NCI-H187 treated with DMSO at 0.1 percent for 48 hours (cell line): ENCODE results near the gene IRF3.
A peak's percentile ranks its signal among the peaks of the same experiment; 100 is the strongest.
"Not testable (repeated sequence)": the region's sequence is repeated elsewhere in the genome, so short reads cannot be mapped to it uniquely, and the experiment has no call there.

ENCODE experiments used
- DNase-seq: peaks from one replicate; lab custom pipeline; 2025; lab: John Stamatoyannopoulos, UW

The IRF3 gene

DNA sequence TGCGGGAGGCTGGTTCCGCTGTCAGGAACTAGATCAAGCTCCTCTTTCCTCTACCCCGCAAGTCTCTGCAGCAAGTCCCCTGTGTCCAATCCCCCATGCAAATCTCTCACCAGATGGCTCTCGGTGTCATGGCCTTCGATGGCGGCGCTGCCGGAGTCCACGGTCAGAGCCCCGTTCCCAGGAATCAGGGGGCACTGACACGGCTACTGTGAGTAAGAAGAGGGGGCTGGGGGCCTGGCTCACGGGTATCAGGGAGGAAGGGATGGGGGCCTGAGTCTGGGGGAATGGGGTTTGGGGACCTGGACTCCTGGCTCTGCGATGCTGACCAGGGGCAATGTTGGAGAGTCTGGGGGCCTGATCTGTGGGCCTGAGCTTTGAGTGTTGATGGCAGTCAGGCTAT, 19.7 kb downstream of the IRF3 start:
- no peak for DNase-seq

DNA sequence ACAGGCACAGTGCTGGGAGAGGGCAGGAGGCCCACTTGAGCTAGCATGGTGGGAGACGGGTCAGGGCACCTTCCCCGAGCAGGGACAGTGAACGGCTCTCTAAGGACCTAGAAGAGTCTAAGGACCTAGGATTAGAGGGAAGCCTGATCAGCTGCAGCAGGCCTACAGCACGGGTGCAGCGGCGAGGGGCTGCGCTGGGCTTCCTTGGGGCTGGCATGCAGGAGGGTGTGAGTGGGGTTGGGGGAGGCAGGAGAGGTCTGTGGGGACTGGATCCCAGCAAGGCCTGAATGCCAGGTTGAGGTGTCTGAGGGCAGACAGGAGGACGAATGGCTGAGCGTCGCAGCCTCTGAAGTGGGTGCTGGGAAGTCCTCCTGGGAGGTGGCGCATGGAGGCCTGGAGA, 20.1 kb downstream of the IRF3 start:
- DNase-seq: no peak

DNA sequence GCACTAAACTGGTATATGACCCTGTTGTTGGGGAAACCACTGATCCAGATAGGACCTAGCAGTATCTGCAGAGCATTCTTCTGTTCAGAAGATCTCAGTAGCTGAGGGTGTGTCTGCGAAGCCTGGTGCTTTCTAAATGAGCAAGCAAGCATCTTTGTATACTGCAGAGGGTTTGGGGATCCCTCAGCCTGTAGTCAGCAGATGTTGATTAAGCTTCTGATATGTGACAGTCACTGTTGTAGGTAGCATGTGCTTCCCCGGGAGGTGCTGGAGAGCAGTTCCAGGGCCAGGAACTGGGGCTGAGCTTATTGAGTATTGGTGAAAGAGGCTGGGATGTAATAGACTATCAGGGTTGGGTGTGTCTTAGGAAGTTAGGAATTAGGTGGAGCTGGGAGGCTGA, 22.2 kb downstream of the IRF3 start:
- DNase-seq: no peak

DNA sequence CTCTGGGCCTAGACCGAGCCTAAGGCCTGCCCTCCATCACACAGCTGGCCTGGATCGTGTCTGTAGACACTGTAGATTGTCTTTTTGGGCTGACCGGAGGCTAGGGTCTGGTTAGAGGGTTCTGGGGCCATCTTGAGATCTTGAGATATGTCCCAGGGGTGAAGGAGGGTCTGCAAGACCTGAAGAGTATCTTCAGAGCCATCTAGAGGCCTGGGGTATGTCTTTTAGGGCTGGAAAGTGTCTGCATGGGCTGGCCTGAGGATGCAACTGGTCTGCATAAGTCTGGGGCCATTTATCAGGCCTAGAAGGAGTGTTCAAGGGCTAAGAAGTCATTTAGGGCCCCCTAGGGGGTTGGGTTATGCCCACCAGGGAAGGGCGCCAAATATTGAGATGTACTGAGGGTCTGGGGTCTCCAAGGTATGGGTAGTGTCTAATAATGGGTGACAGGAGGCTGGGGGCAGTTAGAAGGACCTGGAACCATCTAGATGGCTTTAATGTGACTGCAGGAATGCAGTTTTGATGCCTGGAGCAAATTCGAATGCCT, 23.1 kb downstream of the IRF3 start:
- DNase-seq: no peak

DNA sequence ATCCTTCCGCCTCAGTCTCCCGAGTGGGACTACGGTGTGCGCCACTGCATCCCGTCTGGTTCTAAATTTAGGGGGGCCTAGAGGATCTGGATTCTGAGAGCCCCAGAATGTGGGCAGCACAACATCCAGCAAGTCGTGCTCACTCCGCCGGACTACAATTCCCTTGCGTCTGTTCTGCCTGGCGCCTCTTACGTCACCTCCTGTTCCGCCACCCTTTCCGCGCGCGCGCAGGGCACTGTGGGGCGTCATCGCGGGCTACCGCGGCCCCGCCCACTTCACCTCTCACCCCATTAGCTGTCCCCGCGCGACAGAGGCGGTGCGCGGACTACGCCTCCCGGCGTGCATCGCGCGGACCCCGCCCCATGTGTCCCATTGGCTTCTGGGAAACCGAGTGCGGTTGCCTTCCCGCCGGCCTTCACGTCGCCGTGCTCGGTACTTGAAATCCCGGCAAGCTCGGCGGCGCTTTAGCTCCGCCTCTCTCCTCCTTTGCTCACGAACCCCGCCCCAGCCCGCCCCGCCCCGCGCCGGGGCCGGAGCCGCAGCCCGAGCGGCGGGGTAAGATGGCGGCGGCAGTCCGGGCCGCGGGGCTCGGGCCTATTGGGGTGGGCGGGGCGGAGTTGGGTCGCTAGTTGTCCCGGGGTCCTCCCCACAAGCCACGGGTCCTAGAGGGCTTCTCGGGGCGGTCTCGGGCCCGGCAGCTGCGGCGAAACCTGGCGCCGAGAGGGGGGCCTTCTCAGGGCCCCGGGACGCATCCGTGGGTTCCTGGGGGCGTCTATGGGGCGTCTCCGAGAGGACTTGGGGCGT, 23.8 kb downstream of the IRF3 start, which contains the start of gene SCAF1:
TSS of gene SCAF1 (plus strand) at position 522 of the 804 bp plus-strand sequence. CDS start 2,818 bp downstream, outside the sequence.
- DNase-seq: peak; percentile 94

DNA sequence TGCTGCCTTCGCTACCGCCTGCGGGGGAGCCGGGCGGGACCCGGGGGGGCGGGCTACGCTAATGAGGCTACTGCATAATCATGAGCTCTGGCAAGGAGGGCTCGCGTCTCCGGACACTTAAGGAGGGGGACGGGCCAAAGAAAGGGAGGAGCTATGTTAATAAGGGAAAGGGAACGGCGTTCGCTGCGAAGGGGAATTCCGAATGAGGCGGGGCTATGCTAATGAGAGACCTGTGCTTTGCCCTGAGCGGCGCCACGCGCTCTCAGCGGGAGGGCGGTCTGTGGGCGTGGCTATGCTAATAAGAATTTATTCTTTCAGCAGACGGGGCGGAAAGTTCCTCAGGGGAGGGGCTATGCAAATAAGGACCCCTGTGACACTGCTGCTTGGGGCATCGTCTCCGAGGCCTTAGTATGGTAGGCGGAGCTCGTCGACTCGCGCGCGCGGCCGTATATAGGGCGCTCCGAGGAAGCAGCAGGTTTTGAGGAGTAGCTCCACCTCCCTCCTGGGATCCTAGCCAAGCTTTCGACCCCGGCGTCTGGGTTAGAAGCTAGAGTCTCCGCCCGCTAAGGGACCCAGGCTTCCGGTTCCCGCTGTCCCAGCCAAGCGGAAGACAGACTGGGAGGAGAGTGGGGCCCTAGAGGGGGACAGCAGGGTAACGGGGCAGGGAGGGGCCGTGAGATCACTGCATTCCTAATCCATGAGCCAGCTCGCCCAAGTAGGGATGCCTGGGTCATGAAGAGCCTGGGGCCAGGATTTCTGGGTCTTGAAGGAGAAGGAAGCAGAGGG, 25.4 kb downstream of the IRF3 start, which contains the start of gene RRAS:
TSS of gene RRAS (minus strand) at position 31 of the 786 bp plus-strand sequence. CDS start 45 bp downstream, outside the sequence.
- peak; percentile 98 for DNase-seq

DNA sequence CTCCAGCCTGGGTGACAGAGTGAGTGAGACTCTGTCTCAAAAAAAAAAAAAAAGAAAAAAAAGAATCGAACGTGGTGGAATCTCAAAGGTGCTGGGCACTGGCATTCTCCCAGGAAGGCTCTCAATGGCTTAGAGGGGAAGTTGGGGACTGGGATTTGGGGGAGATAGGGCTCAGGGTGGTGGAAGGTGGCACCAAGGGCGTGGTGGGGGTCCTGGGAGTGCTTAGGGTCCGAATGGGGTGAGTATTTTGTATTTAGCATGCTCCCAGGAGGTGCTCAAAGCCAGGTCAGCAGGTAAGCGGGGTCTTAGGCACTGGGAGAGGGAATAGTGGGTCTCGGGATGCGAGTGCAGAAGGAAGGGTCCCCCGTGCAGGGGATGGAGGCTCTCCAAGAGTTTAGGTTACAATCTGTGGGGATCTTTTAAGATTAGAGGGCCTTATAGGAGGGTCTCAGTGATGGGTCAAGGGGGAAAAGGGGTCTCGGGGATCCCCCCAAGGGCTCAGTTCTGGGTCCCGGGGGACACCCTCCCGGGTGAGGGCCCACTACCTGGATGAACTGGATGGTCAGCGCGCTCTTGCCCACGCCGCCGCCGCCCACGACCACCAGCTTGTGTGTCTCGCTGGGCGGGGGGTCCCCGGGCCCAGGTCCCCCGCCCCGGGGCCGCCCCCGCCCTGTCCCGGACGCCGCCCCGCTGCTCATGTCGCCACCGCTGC, 26.1 kb downstream of the IRF3 start:
- DNase-seq: no peak

DNA sequence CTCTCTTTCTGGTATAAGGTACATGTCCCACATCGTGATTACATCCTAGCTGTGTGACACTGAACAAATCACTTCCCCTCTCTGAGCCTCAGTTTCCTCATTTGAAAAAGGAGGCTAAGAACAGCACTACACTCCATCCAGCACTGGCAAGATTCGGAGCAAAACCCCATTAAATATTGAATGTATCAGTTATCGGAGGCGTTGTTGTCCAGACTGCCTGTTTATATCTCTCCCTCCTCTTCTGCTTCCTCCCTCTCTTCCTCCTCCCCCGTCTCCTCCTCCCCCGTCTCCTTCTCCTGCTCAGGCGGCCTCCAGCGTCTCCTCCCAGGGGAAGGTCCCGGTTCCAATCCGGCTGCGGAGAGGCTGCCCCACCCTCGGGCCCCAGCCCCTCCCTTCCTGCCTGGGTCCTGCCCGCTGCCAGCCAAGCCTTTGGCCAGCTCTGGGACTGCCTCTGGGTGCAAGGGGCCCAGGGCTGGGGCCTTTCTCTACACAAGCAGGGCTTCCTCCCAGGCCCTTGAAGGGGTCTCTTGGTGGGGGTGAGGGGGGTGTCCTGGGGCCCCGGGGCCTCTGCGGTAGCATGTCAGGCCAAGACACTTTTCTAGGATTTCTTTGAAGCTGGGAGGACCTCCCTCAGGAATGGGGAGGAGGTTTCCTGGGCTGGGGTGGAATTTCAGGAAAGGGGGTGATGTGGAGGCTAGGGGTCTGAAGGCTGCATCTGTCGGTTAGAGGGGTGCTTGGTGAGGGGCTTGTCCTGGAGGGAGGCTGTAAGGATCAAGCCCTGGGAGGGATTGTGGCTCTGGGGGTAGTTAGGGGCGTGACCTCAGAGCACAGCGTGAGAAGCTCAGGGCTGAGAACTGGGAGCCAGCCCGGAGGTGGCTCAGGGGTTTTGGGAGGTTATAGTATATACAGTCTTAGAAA, 27.6 kb downstream of the IRF3 start:
- DNase-seq: no peak

DNA sequence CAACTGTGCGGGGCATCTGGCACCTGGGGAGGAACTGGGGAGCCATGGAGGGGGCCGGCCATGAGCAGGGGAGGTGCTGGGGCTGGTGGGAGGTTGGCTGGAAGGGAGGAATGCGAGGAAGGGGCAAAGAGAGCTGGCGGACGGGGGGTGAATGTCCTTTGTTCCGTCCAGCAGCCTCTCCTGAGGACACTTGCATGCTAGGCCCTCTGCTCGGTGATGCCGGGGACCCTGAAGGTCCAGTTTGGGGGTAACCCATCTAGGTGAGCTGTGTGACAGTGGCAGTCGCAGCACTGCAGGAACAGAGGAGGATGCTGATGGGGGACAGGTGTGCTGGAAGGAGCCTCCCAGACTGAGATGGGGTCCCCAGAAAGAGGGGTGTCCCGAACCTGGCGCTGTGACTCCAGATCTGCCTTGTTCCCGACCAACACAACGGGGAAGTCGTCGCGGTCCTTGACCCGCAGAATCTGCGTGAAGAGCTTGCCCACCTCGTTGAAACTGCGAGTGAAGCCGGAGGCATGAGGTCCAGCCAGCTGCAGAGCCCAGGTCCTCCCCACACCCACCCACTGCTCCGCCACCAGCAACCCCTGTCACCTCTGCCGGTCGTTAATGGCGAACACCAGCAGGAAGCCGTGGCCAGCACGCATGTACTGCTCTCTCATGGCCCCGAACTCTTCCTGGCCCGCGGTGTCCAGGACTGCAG, 29.3 kb downstream of the IRF3 start:
- no peak for DNase-seq

DNA sequence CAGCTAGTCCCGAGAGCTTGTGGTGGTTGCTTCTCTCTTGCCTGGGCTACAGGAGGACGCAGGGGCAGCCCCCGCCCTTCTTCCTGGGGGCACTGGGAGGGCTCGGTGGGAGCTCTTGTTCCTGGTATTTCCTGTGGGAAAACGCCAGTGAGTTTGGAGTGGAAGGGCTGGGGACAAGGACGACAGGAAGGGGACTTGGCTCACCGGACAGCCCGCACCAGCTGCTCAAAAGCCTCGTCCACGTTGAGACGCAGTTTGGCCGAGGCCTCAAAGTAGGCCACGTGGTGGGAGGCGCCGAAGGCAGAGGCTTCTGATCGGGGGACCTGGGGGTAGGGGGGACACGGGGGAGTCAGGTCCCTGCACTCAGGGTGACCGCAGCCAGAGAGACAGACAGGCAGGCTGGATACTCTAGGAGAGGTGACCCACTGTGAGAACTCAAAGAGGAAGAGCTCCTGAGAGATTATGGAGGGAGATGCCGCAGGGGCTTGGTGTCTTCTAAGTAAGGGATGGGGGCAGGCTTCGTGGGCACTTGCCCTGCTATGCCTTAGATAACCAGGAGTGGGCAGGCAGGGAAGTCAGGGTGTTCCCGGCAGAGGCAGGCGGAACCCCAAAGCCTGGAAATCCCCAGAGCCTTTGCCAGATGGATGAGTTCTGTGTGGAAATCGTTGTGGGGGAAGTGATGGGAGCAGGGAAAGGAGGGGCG, 30.0 kb downstream of the IRF3 start:
- DNase-seq: no peak

DNA sequence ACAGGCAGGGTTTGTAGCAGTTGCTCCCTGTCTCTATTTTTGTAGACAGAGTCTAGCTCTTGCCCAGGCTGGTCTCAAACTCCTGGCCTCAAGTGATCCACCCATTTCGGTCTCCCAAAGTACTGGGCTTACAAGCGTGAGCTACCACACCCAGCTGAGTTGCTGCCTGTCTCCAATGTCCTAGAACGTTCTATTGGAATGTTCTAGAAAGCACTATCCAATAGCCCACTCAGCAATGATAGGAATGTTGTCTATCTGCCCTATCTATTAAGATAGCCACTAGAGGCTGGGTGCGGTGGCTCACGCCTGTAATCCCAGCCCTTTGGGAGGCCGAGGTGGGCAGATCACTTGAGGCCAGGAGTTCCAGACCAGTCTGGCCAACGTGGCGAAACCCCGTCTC, 32.4 kb downstream of the IRF3 start:
- not testable (repeated sequence) for DNase-seq

DNA sequence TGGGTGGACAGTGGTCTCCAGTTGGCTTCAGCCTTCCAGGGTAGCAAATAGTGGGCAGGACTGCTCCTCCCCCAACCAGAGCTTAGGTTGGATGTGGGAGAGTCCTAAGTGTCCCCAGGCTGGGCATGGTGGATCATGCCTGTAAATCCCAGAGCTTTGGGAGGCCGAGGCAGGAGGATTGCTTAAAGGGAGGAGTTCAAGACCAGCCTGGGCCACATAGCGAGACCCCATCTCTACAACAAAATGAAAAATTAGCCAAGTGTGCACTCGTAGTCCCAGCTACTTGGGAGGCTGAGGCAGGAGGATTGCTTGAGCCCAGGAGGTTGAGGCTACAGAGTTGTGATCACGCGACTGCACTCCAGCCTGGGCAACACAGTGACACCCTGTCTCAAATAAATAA, 33.1 kb downstream of the IRF3 start:
- no peak for DNase-seq

DNA sequence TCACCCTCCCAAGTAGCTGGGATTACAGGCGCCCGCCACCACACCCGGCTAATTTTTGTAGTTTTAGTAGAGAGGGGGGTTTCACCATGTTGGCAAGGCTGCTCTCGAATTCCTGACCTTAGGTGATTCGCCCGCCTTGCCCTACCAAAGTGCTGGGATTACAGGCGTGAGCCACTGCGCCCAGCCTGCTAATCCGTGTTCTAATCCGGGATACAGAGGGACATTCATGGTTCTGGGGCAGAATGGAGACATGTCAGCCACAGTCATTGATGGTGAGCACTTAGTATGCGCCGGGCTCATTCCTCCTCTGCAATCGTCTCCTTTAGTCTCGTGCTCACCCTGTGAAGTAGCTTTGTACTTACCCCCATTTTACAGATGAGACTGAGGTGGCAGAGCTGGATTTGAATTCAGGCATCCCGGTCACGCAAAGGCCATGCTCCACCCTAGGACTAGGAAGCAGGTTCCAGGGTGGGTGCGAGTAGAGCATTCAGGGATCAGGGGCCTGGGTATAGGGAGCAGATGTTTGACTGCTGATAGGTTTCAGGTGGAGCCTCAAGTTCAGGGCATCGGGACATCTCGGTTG, 34.0 kb downstream of the IRF3 start:
- DNase-seq: no peak

DNA sequence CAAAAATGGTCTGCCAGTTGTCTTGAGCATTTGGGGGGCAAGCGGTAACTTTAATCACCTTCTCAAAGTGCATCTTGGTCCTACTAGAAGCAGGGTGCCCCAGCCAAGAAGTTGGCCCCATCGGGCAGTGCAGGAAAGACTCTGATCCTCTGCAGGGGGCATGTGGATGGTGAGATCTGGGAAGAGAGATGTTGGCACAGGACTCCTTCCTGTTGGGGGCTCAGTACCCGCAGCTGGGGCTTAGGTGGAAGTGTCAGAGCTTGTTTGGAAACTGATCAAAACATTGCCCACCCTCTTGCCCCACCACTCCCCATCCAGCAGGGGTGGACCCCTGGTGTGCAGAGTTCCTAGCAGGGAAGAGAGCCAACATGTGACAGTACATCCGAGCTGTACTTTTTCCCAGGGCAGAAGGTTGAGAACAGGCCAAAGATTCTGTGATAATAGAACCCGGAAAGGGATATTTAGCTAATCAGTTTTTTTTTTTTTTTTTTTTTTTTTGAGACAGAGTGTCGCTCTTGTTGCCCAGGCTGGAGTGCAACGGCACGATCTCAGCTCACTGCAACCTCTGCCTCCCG, 34.6 kb downstream of the IRF3 start:
- DNase-seq: no peak

DNA sequence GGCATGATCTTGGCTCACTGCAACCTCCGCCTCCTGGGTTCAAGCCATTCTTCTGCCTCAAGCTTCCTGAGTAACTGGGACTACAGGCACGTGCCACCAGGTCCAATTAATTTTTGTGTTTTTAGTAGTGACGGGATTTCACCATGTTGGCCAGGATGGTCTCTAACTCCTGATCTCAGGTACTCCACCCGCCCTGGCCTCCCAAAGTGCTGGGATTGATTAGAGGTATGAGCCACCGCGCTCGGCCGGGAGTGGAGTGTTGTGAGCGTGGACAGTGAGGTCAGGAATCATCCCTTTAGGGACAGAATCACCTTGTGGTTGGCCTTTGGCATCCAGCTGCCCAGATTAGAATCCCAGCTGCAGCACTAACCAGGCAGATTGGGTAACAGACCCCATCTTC, 36.0 kb downstream of the IRF3 start:
- no peak for DNase-seq

DNA sequence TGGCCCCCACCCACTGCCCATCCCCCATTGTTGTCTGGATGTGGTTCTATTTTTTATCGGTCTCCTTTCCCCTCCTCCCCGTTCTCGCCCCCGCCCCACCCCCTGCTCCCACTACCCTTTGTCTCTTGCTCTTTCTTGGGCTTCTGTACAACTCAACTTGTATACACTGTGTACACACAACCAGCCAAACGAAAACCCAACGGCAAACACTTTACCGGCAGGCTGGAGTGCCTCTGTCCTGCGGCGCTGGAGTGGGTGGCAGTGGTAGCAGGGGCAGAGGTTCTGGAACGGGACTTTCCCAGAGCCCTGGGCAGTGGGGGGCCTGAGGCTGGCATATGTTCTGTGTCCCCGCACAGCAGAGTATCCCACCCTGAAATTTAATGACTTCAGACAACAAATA, 39.4 kb downstream of the IRF3 start:
- no peak for DNase-seq

DNA sequence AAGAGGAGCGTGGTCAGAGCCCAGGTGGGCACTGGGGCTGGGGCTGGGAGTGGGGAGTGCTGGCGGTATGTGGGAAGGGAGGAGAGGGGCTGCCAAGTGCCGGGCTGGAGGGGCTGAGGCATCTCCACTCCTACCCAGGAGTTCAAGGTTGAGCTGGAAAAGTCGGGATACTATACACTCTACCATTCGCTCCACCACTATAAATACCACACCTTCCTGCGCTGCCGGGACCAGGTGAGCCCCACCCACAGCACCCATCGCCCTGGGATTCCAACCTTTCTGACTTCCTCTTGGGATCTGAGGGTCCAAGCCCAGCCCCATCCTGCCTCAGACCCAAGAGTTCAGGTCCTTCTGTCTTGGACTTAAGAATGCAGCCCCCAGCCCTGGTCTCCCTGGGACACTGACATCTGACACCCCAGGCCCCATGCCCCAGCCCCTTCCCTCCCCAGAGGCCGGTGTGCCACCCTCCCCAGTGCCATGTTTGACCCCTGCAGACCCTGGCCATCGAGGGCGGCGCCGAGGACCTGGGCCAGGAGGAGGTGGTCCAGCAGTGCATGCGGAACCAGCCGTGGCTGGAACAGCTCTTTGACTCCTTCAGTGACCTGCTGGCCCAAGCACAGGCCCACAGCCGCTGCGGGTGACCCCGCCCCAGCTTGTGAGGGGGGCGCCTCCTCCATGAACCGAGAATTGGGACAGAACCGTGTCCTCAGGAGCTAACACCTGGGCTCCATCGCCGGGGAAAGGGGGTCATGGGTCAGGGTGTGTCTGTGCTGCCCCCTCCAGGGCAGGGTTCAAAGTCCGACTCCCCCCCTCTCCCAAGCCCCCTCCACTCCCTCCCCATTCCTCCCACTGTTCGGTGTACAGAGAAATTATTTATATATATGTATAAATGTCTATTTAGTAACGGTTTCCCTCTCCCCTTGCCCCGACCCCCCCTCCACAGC, 40.4 kb downstream of the IRF3 start:
- no peak for DNase-seq

DNA sequence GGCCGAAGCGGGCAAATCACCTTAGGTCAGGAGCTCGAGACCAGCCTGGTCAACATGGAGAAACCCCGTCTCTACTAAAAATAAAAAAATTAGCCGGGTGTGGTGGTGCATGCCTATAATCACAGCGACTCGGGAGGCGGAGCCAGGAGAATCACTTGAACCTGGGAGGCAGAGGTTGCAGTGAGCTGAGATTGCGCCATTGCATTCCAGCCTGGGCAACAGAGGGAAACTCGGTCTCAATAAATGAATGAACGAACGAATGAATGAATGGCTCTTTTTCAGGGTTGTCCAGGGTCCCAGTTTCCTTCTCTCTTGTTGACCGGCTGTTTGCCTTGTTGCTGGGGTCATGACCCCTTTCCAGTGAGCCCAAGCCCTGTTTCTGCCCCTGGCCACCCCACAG, 47.8 kb downstream of the IRF3 start:
- not testable (repeated sequence) for DNase-seq
